Neuron (in vitro differentiated cells): ENCODE measurements around the gene SKA1.

ENCODE experiments used
- H2AFZ ChIP-seq: one replicate; pipeline ENCODE4 v1.6.1; 2013; ENCODE audit warnings: low read depth, mild to moderate bottlenecking, inconsistent platforms, low read length, moderate library complexity
- H3K27me3 ChIP-seq: one replicate; pipeline ENCODE4 v1.6.1; 2013; ENCODE audit warnings: low read length; ENCODE audit not compliant: insufficient read depth
- H3K36me3 ChIP-seq: one replicate; pipeline ENCODE4 v1.6.1; 2013; ENCODE audit warnings: low read length; ENCODE audit not compliant: insufficient read depth
- H3K4me1 ChIP-seq: one replicate; pipeline ENCODE4 v1.6.1; 2013; ENCODE audit warnings: low read length; ENCODE audit not compliant: insufficient read depth
- H3K4me3 ChIP-seq: 2 replicates; pipeline ENCODE4 v1.5.1; 2013; ENCODE audit warnings: mild to moderate bottlenecking, low read length, moderate library complexity
- H3K9me3 ChIP-seq: one replicate; pipeline ENCODE4 v1.6.1; 2013; ENCODE audit warnings: low read length

SKA1 gene, protein sequence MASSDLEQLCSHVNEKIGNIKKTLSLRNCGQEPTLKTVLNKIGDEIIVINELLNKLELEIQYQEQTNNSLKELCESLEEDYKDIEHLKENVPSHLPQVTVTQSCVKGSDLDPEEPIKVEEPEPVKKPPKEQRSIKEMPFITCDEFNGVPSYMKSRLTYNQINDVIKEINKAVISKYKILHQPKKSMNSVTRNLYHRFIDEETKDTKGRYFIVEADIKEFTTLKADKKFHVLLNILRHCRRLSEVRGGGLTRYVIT

DNA sequence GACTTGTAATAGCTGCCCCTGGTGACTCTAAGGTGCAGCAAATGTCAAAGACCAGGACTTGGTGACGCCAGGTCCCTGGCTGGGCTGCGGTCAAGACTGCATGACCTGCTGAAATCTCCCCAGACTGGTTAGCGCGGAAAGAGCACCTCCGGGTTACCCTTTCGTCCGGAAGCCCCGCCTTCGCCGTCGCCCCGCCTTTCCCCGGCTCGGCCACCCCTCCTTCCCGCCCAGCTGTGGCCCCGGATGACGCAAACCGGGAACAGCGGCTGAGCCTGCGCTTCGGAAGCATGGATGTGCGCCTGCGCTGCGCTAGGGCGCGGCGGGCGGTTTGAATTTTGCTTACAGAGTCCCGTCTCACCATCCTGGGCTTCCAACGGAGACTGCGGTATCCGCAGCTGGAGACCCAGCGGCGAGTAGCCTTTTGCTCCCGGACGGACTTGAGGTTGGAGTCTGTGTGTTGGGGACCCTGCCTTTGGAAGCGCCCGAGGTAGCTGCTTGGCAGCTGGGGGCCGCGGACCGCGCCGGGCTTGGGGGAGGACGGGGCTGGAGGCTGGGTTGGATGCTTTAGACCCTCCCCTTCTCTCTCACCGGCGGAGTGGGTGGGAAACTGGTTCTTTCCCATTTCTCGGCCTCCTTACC lies at the start of gene SKA1:
TSS of gene SKA1 (plus strand) at position 294 of the 639 bp plus-strand sequence. CDS start 785 bp downstream, outside the sequence.
- peaks cover 4% of the 10 kb centered on the region for H3K9me3 ChIP-seq
- H3K36me3 ChIP-seq, result no peaks in the 10 kb centered on the region
- peak within 1 kb of the TSS; percentile 84 for H2AFZ ChIP-seq
- H3K27me3 ChIP-seq, result peaks cover 2% of the 10 kb centered on the region
- peak within 1 kb of the TSS; percentile 81 for H3K4me3 ChIP-seq
- peaks cover 15% of the 10 kb centered on the region for H3K4me1 ChIP-seq

- Histone ChIP-seq H3K4me1 (no peaks in the 10 kb centered on the region), H3K27me3 (no peaks in the 10 kb centered on the region), H3K9me3 (no peaks in the 10 kb centered on the region), H3K4me3 (no peak overlapping the region), H3K36me3 (no peaks in the 10 kb centered on the region), H2AFZ (no peak overlapping the region)
Measured at GRCh38 chr18:50327983-50328382, 46.9 kb upstream of the SKA1 start.

- H3K4me3 ChIP-seq, result no peak overlapping the region
Measured at GRCh38 chr18:50330176-50330575, 44.7 kb upstream of the SKA1 start.

GRCh38 chr18:50331691-50332090 lies 43.2 kb upstream of the SKA1 start:
- no peak overlapping the region for H3K4me3 ChIP-seq
- H3K27me3 ChIP-seq, result no peaks in the 10 kb centered on the region
- no peaks in the 10 kb centered on the region for H3K4me1 ChIP-seq
- H3K36me3 ChIP-seq, result no peaks in the 10 kb centered on the region
- H2AFZ ChIP-seq, result no peak overlapping the region
- no peaks in the 10 kb centered on the region for H3K9me3 ChIP-seq

More at GRCh38 chr18:50330176-50330575, 44.7 kb upstream of the SKA1 start:
- H3K36me3 ChIP-seq, result no peaks in the 10 kb centered on the region
- H2AFZ ChIP-seq, result no peak overlapping the region
- no peaks in the 10 kb centered on the region for H3K4me1 ChIP-seq
- no peaks in the 10 kb centered on the region for H3K9me3 ChIP-seq
- no peaks in the 10 kb centered on the region for H3K27me3 ChIP-seq

DNA sequence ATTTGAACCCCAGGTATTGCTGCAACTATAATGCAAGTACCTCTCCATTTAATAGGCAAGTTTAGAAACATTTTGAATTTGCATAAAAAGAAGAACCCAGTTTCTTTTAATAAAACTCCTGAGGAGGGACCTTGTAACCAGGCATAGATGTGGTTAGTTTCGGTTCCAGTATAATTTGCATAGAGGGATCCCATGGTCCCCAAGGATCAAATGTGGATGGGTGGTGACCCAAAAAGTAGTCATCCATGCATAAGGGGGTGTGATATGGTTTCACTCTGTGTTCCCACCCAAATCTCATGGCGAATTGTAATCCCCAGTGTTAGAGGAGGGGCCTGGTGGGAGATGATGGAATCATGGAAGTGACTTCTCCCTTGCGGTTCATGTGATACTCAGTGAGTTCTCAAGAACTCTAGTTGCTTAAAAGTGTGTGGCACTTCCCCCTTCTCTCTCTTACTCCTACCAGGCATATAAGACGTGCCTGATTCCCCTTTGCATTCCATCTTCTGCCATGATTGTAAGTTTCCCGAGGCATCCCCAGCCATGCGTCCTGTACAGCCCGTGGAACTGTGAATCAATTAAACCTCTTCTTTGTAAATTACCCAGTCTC lies 40.2 kb upstream of the SKA1 start:
- Histone ChIP-seq H2AFZ (no peak overlapping the region), H3K36me3 (no peaks in the 10 kb centered on the region), H3K9me3 (no peaks in the 10 kb centered on the region), H3K4me3 (no peak overlapping the region), H3K4me1 (peaks cover 6% of the 10 kb centered on the region), H3K27me3 (no peaks in the 10 kb centered on the region)

- Histone ChIP-seq H3K9me3 (peaks cover 3% of the 10 kb centered on the region), H3K4me1 (peaks cover 10% of the 10 kb centered on the region), H3K36me3 (no peaks in the 10 kb centered on the region), H2AFZ (no peak overlapping the region), H3K4me3 (no peak overlapping the region), H3K27me3 (no peaks in the 10 kb centered on the region)
Measured at GRCh38 chr18:50338122-50338521, 36.7 kb upstream of the SKA1 start.

- Histone ChIP-seq H2AFZ (no peak overlapping the region), H3K27me3 (no peaks in the 10 kb centered on the region), H3K4me1 (peaks cover 10% of the 10 kb centered on the region), H3K4me3 (no peak overlapping the region), H3K36me3 (no peaks in the 10 kb centered on the region), H3K9me3 (peaks cover 3% of the 10 kb centered on the region)
Measured at GRCh38 chr18:50338715-50339114, 36.1 kb upstream of the SKA1 start.

GRCh38 chr18:50340078-50340477 lies 34.8 kb upstream of the SKA1 start:
- no peak overlapping the region for H3K4me3 ChIP-seq
- H3K27me3 ChIP-seq, result no peaks in the 10 kb centered on the region
- peaks cover 3% of the 10 kb centered on the region for H3K9me3 ChIP-seq
- H3K36me3 ChIP-seq, result no peaks in the 10 kb centered on the region
- H3K4me1 ChIP-seq, result peaks cover 10% of the 10 kb centered on the region
- peak overlapping the region; percentile 28 for H2AFZ ChIP-seq

DNA sequence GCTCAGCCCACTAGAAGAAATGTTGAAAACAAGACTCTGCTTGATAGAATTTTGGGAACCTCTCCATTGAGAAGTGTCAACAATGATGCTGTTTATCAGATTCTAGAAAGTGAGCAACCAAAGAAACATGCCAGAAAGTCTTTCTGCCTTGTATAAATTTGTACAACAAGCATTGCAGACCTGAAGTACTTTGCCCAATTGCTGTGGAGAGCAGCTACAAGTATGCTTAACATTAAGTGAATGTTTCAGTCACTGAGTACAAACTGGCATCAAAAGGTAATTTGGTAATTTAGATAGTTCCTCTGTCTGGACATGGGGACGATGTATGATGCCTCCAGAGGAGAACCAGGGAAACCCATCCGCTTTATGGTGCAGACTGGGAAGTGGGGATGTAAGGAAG lies 33.4 kb upstream of the SKA1 start:
- no peaks in the 10 kb centered on the region for H3K27me3 ChIP-seq
- H3K36me3 ChIP-seq, result no peaks in the 10 kb centered on the region
- peaks cover 10% of the 10 kb centered on the region for H3K4me1 ChIP-seq
- H3K4me3 ChIP-seq, result no peak overlapping the region
- H3K9me3 ChIP-seq, result peaks cover 3% of the 10 kb centered on the region
- no peak overlapping the region for H2AFZ ChIP-seq

- Histone ChIP-seq H3K27me3 (no peaks in the 10 kb centered on the region), H3K4me1 (no peaks in the 10 kb centered on the region), H3K36me3 (no peaks in the 10 kb centered on the region), H3K4me3 (no peak overlapping the region), H2AFZ (no peak overlapping the region), H3K9me3 (no peaks in the 10 kb centered on the region)
Measured at GRCh38 chr18:50350699-50351098, 24.1 kb upstream of the SKA1 start.

DNA sequence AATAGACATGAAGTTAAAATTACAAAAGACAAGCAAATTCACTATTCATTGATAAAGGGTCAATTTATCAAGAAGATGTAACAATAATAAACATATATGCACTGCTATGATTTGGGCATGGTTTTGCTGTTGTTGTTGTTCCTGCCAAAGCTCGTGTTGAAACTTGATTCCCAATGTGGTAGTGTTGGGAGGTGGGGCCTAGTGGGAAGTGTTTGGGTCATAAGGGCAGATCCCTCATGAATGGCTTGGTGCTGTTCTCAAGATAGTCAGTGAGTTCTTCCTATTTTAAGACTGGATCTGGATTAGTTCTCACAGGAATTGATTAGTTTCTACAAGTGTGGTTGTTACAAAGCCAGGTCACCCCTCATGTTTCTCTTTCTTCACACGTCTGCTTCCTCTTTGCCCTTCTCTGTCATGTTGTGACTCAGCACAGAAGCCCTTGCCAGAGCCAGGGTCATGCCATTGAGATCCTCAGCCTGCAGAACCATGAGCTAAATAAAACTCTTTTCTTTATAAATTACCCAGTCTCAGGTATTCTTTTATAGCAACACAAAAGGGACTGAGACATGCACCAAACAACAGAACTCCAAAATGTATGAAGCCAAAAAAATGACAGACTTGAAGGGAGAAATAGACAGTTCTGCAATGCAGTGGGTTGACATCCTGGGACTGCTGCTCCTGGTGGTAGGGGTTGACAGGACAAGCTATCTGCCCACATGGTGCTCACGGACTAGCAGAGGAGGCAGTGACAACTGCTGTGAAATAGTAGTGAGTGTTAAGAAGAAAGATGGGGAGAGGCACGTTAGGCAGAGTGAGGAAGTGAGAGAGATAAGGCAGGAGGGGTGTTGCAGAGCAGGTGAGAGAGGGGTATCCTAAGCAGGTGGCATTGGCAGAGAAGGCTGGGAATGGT lies 18.6 kb upstream of the SKA1 start:
- Histone ChIP-seq H3K4me3 (no peak overlapping the region), H2AFZ (no peak overlapping the region), H3K9me3 (no peaks in the 10 kb centered on the region), H3K4me1 (peaks cover 5% of the 10 kb centered on the region), H3K36me3 (no peaks in the 10 kb centered on the region), H3K27me3 (peaks cover 5% of the 10 kb centered on the region)

- Histone ChIP-seq H3K9me3 (no peaks in the 10 kb centered on the region), H3K4me1 (peaks cover 5% of the 10 kb centered on the region), H2AFZ (no peak overlapping the region), H3K36me3 (no peaks in the 10 kb centered on the region), H3K4me3 (no peak overlapping the region), H3K27me3 (peaks cover 5% of the 10 kb centered on the region)
Measured at GRCh38 chr18:50358844-50359243, 16.0 kb upstream of the SKA1 start.

DNA sequence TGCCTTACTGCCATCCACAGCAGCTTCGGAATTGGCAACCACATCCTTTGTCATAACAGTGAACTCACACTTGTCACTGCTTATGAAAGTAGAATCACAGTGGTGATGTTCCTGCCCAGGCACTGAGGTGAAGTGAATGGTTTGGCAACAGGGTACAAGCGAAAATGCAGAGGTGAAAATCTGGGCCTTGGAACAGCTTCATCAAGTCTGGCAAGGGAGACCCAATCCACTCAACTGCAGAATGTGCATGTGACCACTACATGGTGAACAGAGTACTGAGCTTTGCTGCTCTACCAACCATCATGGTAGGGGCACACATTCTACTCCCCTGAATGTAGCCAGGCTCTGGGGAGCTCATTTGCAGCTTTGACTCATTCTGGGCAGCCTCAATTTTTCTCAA lies 15.0 kb upstream of the SKA1 start:
- Histone ChIP-seq H3K27me3 (peaks cover 5% of the 10 kb centered on the region), H2AFZ (no peak overlapping the region), H3K4me3 (no peak overlapping the region), H3K9me3 (no peaks in the 10 kb centered on the region), H3K36me3 (no peaks in the 10 kb centered on the region), H3K4me1 (peaks cover 5% of the 10 kb centered on the region)
